Mesothelial cell of epicardium (in vitro differentiated cells): ENCODE data around the gene PLA2G6. TPM values are rescaled to one million over a fixed set of nuclear protein-coding genes. Genes with fewer than 3 reads are reported as not detected.

Source experiments
- DNase-seq, 2 experiments: peaks; one replicate each; pipeline ENCODE4 v3.0.0; 2021; ENCODE audit warnings: low spot score in 2 of 2; ENCODE audit not compliant: unreplicated experiment in 2 of 2
- H3K27ac Mint-ChIP-seq: 2 replicates; pipeline ENCODE4 v1.8.0; 2021; ENCODE audit warnings: mixed read lengths
- H3K27me3 Mint-ChIP-seq: 2 replicates; pipeline ENCODE4 v1.8.0; 2021; ENCODE audit warnings: low read depth, mixed read lengths
- H3K36me3 Mint-ChIP-seq: 2 replicates; pipeline ENCODE4 v1.8.0; 2021; ENCODE audit warnings: mixed read lengths
- H3K4me1 Mint-ChIP-seq: 2 replicates; pipeline ENCODE4 v1.8.0; 2021; ENCODE audit warnings: mixed read lengths
- H3K4me3 Mint-ChIP-seq: 2 replicates; pipeline ENCODE4 v1.8.0; 2021; ENCODE audit warnings: mild to moderate bottlenecking, moderate library complexity, mixed read lengths
- H3K9me3 Mint-ChIP-seq: 2 replicates; pipeline ENCODE4 v1.8.0; 2021; ENCODE audit warnings: mixed read lengths
- total RNA-seq: library from RNA; stranded (reverse); gene quantifications from 3 replicates; pipeline ENCODE4 v1.2.1, GENCODE V29; 2021
- TF ChIP-seq, protein P1 (sequence below): fragments of 200-600 bp; sonication (generic); IDR thresholded peaks from one replicate; pipeline ENCODE4 v1.5.0; 2021; ENCODE audit warnings: antibody characterized with exemption; ENCODE audit not compliant: unreplicated experiment

PLA2G6 gene, protein sequence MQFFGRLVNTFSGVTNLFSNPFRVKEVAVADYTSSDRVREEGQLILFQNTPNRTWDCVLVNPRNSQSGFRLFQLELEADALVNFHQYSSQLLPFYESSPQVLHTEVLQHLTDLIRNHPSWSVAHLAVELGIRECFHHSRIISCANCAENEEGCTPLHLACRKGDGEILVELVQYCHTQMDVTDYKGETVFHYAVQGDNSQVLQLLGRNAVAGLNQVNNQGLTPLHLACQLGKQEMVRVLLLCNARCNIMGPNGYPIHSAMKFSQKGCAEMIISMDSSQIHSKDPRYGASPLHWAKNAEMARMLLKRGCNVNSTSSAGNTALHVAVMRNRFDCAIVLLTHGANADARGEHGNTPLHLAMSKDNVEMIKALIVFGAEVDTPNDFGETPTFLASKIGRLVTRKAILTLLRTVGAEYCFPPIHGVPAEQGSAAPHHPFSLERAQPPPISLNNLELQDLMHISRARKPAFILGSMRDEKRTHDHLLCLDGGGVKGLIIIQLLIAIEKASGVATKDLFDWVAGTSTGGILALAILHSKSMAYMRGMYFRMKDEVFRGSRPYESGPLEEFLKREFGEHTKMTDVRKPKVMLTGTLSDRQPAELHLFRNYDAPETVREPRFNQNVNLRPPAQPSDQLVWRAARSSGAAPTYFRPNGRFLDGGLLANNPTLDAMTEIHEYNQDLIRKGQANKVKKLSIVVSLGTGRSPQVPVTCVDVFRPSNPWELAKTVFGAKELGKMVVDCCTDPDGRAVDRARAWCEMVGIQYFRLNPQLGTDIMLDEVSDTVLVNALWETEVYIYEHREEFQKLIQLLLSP
- 88.2 to 91.9 TPM (median 88.6 TPM) in 3 replicates for total RNA-seq

DNA sequence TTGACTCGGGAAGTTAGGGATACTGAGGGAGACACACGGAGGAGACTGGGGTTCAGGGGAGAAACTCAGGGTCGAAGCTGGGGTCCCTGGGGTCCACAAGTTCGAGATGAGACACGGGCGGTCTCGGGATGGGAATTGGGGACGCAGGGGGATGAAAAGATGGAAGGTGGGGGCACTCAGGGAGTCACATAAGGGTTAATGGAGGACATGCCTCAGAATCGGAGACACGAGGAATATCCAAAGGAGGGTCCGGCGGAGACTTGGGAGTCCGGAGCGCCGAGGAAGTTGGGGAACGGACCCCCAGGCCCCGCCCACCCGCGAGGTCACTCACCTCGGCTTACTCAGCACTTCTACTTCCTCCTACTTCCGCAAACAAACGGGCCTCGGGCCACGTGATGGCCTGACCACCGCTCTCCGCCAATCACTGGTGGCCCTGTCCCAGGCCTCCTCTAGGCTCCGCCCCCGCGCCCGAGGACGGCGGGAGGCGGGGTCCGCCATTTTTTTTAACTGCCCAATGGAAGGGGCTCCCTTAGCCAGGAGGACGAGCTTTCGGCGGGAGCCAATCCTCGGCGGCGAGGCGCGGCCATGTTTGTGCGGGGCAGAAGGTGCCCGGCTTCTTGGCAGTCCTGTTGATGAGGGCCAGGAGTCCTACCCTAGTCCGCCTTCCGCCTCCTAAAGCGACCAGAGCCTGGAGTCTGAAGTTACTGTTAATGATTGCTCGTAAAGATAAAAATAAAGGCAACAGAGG, at the start of gene PLA2G6:
TSS of gene PLA2G6 (minus strand) at position 378 of the 748 bp plus-strand sequence. CDS start 12,404 bp downstream, outside the sequence.
- Mint-ChIP-seq H3K27me3 (no peaks in the 10 kb centered on the region), H3K27ac (peak within 1 kb of the TSS; percentile 99), H3K4me3 (peak within 1 kb of the TSS; percentile 95), H3K9me3 (no peaks in the 10 kb centered on the region), H3K4me1 (peaks cover 36% of the 10 kb centered on the region), H3K36me3 (no peaks in the 10 kb centered on the region)
- peak; percentile 96 to 98 for DNase-seq
- TF ChIP-seq, protein P1, sequence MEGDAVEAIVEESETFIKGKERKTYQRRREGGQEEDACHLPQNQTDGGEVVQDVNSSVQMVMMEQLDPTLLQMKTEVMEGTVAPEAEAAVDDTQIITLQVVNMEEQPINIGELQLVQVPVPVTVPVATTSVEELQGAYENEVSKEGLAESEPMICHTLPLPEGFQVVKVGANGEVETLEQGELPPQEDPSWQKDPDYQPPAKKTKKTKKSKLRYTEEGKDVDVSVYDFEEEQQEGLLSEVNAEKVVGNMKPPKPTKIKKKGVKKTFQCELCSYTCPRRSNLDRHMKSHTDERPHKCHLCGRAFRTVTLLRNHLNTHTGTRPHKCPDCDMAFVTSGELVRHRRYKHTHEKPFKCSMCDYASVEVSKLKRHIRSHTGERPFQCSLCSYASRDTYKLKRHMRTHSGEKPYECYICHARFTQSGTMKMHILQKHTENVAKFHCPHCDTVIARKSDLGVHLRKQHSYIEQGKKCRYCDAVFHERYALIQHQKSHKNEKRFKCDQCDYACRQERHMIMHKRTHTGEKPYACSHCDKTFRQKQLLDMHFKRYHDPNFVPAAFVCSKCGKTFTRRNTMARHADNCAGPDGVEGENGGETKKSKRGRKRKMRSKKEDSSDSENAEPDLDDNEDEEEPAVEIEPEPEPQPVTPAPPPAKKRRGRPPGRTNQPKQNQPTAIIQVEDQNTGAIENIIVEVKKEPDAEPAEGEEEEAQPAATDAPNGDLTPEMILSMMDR, result no peak

DNA sequence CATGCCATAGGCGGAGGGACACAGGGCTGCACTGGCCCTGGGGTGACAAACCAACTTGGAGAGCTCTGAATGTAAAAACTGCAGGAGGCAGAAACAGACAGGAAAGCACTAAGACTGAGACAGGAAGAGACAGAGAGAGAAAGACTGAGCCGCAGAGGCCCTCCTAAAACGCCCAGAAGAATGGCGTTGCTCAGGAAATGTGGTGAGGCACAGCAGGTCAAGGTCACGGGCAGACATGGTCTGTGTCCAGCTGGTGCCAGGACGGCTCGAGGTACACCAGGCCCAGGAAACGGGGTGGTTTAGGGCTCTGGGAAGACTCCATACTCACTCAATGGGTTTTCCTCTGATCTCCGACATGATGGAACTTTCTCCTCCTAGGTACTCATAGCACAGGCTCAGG, 49.3 kb upstream of the PLA2G6 start:
- Mint-ChIP-seq H3K27ac (no peak overlapping the region), H3K27me3 (no peaks in the 10 kb centered on the region), H3K4me3 (no peak overlapping the region), H3K36me3 (peaks cover 24% of the 10 kb centered on the region), H3K9me3 (no peaks in the 10 kb centered on the region), H3K4me1 (peaks cover 3% of the 10 kb centered on the region)
- DNase-seq, result no peak
- TF ChIP-seq, protein P1, result no peak

DNA sequence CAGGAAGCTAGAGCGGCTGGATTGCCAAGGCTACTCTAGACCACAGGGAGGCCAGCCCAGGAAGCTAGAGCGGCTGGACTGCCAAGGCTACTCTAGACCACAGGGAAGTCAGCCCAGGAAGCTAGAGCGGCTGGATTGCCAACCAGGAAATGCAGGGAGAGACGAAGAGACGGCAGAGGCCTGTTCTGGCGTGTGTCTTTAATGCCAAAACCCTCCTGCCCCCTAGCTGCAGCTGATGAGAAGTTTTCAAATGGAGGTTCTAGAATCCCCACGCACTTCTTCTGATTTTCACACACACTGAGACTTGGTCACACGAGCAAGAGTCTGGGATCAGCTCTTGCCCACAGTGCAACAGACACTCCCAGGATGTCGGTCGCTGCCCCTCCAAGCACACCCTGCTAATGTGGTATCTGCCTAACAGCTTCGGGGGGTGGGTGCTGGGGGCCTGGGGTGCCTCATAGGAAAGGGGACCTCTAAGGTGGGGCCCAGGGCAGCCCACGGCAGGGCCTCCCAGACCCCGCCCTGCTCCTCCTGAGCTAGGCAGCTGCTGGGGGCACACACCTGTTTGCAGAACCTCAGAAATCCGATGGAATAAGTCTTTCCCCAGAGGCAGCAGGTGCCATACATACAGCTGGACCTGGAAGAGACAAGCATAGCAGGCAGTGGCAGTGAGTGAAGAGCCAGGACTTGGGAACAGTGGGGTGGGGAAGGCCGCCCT, 48.6 kb upstream of the PLA2G6 start:
- H3K9me3 Mint-ChIP-seq, result no peaks in the 10 kb centered on the region
- H3K4me1 Mint-ChIP-seq, result no peaks in the 10 kb centered on the region
- peaks cover 23% of the 10 kb centered on the region for H3K36me3 Mint-ChIP-seq
- DNase-seq, result no peak
- H3K27me3 Mint-ChIP-seq, result no peaks in the 10 kb centered on the region
- no peak overlapping the region for H3K27ac Mint-ChIP-seq
- TF ChIP-seq, protein P1, result peak; percentile 45
- no peak overlapping the region for H3K4me3 Mint-ChIP-seq

DNA sequence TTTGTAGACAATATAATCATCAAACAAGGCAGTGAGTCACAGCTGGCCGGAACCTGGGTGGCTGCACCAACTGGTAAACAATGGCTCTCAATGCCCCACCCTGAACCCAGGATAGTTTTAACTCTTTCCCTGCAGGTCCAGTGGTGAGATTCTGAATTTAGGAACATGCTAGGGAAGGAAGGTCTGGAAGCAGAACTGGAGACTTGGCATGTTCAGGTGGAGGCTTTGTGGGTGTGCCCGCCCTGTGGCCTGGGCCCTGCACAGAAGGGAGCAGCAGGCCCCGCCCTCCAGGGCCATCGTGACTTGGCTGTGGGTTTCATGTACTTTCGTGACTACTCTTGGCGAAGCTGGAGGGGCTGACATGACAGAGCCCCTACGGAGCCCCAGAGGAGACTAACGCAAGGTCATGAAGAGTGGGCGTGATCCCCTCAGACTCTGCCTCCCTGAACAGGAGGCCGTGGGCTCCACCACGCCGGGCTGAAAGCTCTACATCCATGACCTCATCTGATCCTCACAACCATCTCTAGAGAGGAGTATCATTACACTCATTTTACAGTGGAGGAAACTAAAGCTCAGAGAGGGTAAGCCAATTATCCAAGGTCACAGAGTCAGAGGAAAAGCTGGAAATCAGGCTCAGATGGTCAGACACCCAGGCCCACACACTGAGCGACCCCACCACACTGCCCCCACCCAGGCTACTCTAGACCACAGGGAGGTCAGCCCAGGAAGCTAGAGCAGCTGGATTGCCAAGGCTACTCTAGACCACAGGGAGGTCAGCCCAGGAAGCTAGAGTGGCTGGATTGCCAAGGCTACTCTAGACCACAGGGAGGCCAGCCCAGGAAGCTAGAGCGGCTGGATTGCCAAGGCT, 47.5 kb upstream of the PLA2G6 start:
- Mint-ChIP-seq H3K9me3 (no peaks in the 10 kb centered on the region), H3K4me1 (no peaks in the 10 kb centered on the region), H3K27me3 (no peaks in the 10 kb centered on the region), H3K4me3 (no peak overlapping the region), H3K36me3 (peaks cover 20% of the 10 kb centered on the region), H3K27ac (no peak overlapping the region)
- TF ChIP-seq, protein P1, result no peak
- no peak for DNase-seq
